Ammon's horn (tissue), 1 donor: ENCODE data around the gene ZKSCAN4.

Source experiments
- DNase-seq: peaks from one replicate; pipeline ENCODE4 v3.0.0-alpha.2; 2016; ENCODE audit warnings: low spot score

The ZKSCAN4 gene

DNA sequence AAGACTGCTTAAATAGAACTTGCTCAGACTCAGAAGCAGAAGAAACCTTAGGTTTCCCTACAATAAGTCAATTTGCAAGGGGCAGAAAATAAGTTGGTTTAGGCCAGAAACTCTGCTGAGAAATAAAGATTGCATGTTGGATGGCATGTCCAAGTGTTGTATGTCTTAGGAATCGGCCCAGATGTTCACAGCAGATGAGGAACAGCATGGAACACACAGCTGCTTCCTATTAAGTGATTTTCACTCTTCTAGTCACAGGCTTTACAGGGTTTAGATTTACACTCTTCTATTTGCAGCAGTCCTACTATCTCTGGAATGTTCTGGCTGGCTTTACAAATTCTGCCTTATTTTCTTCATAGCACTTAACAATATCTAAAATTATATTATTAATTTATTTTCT is 3.2 kb downstream of the ZKSCAN4 start:
- no peak for DNase-seq

DNA sequence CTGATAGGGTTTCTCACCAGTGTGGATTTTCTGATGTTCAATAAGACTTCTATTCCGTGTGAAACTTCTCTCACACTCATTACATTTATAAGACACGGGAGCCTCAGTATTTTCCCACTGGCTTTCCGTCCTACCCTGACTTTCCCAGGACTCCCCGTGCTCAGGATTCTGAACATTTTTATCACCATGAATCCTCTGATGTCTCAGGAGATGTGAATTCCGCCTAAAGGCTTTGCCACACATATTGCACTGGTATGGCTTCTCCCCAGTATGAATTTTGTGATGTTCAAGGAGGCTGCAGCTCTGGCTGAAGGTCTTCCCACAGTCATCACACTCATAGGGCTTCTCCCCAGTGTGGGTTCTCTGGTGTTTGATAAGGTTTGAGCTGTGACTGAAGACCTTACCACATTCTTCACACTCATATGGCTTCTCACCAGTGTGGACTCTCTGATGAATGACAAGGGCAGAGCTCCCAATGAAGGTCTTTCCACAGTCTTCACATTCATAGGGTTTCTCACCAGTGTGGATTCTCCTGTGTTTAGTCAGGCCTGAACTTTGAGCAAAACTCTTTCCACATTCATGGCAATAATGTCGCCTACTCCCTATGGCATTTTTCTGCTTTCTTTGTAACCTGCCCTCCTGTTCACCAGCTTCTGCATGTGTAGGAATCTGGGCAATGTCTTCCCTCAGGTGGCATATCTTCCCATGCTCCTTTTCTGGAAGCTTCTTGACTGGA is 6.7 kb downstream of the ZKSCAN4 start:
- no peak for DNase-seq

DNA sequence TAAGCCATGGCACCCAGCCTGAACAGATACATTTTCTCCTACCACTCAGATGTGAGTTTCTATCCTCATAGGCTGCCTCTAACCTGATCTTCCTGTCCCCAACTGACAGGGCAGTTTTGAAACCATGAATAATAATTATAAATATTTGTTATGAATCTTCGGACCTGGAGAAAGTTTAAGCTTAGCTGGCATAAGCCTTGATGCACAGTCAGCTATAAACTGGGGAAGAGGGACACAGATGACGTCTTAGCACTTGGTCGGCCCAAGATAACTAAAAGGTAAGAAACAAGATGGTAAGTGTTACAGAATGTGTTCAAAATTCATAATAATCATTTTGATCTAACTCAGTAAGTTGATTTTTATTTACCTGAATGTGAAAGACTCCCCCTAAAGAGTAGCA is 8.1 kb downstream of the ZKSCAN4 start:
- DNase-seq, result no peak

DNA sequence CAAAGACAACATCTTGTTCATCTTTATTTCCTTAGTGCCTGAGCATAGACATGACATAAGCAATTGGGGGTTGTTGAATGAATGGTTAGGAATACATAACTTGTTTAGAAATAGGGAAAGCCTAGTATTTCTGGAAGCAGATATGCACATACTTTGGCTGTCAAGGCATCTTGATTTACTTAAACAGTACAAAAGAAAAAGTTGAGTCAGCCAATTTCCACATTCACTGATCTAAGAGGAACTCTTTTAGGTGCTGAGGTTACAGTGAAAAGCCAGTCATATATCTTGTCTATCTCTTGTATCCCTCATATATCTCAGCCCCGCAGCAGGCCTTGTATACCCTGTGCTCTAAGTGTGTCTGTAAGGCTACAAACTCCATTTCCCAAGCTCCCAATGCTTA is 11.6 kb downstream of the ZKSCAN4 start:
- no peak for DNase-seq

DNA sequence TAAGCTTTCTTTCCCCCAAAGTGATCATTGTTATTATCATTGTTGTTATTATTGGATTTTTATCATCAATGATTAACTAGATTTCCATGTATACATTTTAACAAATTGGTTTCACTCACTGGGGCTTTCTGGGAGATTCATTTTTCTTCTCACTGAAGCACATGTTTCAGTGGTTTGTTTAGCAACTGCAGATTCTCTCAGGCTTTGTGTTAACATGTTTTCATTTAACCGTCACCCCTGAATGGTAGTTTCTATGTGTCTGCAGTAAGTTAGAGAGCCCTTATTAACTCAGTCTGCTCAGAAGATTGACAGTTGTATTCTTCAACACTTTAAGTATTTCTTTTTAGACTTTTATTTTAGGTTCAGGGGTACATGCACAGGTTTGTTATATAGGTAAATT is 12.4 kb downstream of the ZKSCAN4 start:
- no peak for DNase-seq

DNA sequence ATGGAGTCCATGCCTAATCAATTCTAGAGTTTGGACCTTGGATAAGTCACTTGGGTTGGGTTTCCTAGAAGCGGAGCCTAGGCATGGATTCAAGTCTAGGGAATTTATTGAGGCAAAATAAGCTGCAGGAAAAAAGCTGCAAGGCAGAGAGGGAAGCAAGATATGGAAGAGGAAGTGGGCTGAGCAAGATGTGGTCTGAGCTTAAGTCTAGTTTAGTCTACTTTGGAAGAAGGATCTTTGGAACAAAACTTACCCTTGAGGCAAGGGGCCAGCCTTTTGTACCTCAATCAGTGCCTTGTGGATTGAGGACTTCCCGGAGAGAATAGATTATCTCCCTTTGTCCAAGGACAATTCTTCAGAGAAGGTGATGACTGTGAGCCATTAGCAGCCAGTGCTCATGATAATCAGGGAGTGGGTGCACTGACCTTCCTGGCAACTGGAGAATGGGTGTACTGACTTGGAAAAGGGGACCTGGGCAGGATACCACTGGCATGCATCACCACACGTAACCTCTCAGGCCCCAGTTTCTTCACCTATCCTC is 16.1 kb downstream of the ZKSCAN4 start:
- no peak for DNase-seq

DNA sequence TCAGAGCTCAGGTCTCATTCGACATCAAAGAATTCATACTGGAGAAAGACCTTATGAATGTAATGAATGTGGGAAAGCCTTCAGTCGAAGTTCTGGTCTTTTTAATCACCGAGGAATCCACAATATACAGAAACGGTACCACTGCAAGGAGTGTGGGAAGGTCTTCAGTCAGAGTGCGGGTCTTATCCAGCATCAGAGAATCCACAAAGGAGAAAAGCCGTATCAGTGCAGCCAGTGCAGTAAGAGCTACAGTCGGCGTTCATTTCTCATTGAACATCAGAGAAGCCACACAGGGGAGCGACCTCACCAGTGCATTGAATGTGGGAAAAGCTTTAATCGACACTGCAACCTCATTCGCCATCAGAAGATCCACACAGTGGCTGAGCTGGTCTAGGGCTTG is 19.3 kb downstream of the ZKSCAN4 start:
- DNase-seq, result no peak

DNA sequence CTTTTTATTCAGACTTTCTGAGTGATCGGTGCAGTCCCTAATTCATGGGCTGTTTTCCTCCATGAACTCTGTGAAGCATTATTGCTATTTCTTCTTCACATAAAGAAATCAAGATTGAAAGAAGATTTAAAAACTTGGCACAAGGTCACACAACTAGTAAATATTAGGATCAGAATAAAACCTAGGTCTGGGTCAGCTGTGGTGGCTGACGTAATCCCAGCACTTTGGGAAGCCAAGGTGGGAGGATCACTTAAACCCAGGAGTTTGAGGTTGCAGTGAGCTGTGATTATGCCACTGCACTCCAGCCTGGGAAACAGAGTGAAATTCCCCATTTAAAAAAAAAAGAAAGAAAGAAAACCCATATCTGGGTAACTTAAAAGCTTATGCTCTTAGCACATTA is 25.6 kb downstream of the ZKSCAN4 start:
- DNase-seq, result no peak

DNA sequence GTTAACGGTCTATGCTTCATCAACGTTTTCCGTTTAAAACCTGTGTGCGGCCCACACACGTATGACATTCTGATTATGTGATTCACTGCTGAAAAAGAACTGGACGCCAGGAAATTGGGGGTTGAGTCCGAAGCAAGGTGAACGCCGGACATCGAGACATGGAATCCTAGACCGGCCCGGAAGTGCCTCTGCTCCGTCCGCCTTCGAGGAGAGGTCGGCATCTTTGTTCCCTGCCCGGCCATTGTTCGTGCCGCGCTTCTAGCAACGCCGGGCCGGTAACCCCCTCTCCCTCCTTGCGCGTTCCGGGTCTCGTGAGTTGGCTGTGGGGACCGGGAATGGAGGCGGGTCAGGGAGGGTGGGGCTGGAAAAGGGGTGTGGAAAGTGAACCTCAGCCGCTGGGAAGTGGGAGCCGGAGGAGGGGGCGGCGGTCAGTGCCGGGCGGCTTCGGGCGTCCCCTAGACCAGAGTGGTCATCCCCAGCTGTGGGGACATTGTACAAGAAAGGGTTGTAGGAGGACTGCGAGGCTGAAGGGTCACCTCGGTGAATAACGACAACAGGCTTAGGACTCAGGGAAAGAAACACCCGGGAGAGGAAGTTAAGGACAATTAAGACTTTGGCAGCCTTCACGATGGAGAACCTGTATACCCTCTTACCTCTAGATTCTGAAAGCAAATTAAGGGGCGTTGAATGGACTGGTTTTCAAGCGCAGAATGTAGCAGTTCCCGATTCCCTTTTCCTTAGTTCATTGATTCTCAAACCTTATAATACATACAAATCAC is 26.8 kb downstream of the ZKSCAN4 start, which contains the start of gene ZSCAN9:
Gene ZSCAN9 (plus strand): TSS at position 220 of the 779 bp plus-strand sequence. CDS start 1,810 bp downstream, outside the sequence.
- peak; percentile 83 for DNase-seq

DNA sequence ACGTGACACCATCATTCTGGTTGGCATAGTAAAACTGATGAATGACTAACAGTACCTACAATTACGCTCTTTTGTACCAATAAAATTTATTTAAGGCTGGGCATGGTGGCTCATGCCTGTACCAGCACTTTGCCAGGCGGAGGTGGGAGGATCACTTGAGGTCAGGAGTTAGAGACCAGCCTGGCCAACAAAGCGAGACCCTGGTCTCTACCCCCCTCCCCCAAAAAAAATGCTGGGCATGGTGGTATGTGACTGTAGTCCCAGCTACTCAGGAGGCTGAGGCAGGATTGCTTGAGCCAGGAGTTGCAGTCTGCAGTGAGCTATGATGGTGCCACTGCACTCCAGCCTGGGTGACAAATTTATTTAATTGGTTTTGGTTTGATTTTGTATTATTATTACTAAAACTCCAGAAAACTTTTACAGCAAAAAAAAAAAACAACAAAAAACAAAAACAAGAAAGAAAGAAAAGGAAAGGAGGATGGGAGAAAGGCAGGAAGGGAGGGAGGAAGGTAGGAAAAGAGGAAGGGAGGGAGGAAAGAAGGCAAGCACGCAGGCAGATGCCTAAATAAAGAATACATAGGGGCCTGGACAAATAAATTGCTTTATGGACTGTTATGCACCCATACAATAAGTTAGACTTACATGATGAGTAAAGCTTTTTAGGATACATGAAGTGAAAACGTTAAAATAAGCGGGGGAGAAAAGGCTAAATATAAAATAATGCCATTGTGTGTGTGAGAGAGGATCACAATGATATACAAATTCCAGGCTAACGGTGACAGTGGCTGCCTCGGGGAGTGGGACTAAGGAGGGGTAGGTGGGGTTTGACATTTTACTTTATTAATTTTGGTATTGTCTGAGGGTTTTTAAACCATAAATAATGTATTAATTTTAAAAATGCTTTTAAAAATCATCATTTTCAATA is 27.7 kb downstream of the ZKSCAN4 start:
- DNase-seq, result no peak

DNA sequence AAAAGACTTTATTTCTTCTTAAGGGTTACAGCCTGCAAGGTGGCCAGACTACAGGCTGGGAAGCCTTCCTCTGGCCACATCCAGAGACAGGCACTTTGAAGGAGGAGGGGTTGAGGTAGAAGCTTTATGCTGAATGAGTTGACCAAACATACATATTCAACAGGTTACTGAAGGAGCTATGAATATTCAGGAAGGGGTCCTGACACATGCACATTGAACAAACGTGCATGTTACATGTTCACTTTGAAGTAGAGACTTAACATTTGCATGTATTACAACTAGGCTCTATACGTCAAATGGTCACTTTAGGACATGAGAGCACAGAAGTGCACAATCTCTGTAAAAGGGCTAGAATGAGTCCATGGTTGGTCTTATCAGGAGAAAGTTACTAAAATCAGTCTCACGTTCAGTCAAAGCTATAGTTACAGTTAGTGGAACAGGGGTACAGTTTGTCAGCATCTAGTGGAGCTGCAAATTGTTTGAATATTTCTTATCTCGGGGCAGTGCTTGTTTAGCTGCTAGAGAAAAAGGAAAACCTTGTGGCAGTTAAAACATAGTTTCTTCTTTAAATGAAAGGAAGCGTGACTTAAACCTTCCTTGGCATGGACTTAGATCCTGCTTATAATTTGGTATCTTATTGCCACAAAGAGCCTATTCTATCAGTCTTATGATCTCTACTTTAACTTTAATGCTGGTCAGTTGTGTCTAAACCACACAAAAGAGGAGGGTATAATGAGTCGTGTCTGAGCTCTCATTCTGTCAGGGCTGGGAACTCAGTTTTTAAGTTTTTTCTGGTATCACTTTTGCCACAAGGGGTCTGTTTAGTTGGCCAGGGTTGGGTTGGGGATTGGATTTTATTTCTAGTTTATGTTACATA is 31.6 kb downstream of the ZKSCAN4 start:
- no peak for DNase-seq

DNA sequence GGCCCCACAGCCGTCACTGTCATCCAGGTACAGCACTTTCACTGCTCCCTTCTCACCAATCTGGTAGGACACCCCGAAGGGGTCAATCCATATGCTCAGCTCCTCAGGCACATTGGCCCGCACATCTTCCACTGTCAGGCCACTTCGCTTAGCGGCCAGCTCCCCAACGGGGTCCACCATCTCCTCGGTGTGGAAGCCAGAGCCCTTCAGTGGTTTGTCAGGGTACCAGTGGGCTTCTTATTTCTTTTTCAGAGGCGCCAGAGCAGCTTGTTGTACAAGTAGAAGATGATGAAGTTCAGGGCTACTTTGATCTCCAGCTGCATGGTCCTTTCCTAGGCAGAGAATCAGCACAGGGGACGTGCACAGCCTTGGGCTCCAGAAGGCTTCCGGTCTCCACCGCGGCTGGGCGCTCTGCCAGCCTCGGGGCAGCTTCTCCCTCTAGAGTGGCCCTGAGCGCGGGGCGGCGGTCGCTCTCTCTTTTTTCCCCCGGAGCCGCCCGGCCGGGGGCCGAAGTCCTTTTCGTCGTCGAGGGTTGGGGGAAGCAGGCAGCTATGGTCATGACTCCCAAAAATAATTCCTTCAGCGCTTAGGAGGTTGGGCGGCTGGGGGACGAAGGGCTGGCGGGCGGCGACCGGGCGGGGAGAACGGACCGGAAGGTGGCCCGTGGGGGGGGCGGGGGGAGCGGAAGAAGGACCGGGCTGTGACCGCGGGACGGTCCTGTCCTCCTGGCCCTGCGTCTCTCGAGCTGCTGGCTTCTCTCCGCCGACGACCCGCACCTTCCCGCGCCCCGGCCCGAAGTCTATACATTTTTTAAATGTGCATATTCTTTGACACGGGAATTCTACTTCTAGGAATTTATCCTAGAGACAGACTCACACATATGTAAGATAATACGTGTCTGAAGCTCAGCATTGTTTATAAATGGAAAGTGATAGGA is 33.5 kb downstream of the ZKSCAN4 start:
- peak; percentile 73 for DNase-seq

DNA sequence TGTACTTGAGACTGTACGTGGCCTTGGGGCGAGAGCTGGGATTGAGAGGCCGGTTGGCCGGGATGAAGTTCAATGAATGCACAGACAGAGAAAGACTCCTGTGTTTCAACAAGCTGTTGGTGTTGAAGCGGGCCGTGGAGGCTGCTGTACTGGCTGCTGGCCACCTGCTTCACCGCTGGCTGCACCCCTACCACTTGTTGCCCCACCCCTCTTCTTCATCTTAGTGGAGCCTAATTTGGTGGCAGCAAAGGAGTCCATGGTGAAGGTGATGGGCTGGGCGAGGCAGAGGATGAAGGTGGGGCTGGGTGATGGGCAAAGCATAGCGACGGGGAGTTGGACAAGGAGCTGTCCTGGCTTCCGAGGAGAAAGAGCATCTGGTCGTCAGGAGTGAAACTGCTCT is 34.2 kb downstream of the ZKSCAN4 start:
- DNase-seq, result no peak

DNA sequence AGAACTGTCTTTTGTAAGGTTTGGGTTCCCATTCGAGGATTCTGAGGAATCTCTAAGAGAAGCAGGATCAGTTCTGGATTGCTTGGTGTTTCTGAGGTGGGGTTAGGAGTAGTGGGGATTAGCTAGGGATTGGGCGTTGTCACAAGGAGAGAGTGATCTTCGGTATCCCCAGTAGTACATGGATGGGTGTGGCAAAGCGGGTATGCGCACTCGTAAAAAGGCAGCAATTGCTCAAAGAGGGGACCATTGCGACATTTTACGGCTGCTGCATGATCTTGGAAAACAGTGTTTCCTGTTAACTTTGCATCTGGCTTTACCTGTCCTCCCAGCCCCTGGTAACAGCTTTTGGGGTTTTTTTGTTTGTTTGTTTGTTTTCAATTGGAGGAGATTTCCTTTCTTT is 36.6 kb downstream of the ZKSCAN4 start:
- no peak for DNase-seq

DNA sequence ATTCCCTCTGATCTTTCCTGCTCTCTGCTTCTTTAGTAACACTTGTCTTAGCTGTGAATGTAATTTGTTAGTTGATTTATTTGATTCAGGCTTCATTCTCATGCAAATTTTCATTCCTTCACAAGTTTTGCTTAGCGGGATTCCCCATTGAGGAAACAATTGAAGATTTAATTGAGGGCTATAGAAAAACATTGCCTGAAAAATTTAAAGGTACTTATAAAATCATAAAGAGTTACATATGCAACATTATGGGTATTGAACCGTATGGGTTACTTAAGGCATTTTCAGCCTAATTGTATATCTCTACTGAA is 38.9 kb downstream of the ZKSCAN4 start:
- DNase-seq, result no peak

DNA sequence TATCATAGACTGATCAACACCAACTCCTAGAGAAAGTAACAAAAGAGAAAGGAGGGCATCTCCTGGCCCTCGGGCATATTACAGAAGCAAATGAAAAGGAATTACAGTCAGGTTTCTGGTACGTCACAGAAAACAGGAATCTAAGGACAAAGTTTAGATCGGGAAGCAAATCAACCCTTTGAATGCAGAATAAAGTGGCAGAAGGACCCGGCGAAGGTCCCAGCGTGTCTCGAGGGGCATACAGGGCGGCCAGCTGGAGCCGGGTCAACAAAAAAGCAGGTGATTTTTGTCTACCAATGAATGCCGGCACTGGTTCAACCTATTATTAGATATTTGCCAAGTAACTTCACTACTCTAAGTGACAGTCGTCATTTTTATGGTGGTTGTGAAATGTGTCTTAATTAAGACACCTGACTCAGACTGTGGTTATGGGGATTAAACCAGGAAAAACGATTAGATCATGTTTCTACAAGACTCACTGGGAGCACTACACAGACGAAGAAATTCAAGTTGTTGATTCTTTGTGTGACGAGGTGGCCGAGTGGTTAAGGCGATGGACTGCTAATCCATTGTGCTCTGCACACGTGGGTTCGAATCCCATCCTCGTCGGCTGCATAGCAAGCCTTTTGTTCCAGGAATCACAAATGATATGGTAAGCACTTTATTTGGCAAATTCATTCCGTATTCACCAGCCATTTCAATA is 39.4 kb downstream of the ZKSCAN4 start:
- DNase-seq, result peak; percentile 18

DNA sequence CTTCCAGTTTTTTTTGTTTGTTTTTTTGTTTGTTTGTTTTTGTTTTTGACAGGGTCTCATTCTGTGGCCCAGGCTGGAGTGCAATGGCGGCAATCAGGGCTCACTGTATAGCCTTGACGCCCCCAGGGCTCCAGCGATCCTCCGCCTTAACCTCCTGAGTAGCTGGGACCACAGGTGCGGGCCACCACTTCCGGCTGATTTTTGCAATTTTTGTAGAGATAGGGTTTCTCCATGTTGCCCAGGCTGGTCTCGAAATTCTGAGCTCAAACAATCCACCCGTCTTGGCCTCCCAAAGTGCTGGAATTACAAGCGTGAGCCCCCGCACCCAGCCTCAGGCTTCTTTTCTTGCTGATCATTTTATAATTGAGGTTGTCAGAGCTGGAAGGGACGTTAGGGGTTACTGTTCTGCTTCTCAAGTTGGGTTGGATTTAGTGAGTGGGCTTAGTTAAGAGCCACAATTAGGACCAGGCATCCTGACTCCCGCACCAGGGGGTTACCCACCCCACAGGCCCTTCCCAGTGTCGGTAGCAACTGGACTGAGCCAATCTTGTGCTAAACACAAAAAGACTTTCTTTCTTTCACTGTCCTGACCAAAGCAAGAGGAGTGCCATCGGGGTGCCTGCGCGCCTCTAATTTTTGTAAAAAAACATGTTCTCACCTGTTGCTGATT is 40.1 kb downstream of the ZKSCAN4 start:
- DNase-seq, result no peak

DNA sequence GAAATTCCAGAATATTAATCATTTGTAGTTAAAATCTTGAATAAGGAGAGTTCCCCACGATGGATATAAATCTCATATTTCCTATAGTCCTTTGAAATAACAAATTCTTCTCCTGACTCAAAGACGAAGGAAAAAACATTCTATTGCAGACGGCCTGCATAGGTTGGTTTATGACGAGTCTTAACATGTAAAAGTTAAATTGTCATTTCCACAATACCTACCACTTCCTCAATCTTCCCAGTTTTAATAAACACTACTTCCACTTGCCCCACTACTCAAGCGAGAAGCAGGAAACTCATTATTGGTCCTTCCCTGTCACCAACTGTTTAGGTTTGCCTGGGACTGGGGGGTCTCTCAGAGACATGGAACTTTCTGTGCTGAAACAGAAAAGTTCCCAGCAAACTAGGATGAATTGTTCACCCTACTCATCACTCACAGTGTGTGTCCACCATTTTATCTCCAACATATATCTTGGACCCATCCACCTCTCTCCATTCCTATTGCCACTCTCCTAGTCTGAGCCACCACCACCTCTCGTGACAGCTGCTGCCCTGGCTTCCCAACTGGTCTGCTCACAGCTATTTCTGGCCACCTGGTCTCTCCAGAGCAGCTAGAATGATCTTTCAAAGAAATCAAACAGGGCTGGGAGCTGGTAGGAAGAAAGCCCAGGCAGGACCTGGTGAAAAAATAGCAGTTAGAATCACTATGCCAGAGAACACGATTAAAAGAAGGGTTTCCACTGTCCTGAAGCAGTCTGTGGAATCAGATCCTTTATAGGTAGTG is 42.1 kb downstream of the ZKSCAN4 start:
- no peak for DNase-seq
